Activated T-helper 17 cell treated with anti-CD3 and anti-CD28 coated beads, Interleukin-2, amount 50 U/mL, for 72 hours (primary cell): ENCODE data around the gene RPN1. TPM values are rescaled to one million over a fixed set of nuclear protein-coding genes. Genes with fewer than 3 reads are reported as not detected.

Source experiments
- total RNA-seq, 2 donors: library from RNA; stranded (reverse); gene quantifications; one replicate each; pipeline ENCODE4 v1.2.3, GENCODE V29; 2022

Gene RPN1
- total RNA-seq, 2 donors from 2014 or later = 106 to 179 TPM

Other genes starting within 250 kb of the RPN1 start
- gene DNAJB8, start 183.9 kb downstream of the RPN1 start, total RNA-seq = not detected
- gene GATA2, start 157.6 kb downstream of the RPN1 start, total RNA-seq = 1 to 10 TPM in 1 of 2 donors, under 1 TPM in 1; 0.17 to 1.1 TPM
- 100 to 1,000 TPM; 217 to 228 TPM for gene RAB7A, start 75.4 kb upstream of the RPN1 start, total RNA-seq
- 10 to 100 TPM; 59.8 to 60.3 TPM for gene ACAD9, start 228.8 kb upstream of the RPN1 start, total RNA-seq